Occipital lobe (tissue), 2 donors: ENCODE results near the gene ZDHHC14. TPM values are rescaled to one million over a fixed set of nuclear protein-coding genes. Genes with fewer than 3 reads are reported as not detected.
"Not testable (repeated sequence)": the region's sequence is repeated elsewhere in the genome, so short reads cannot be mapped to it uniquely, and the experiment has no call there.

Experiments
- DNase-seq: peaks from one replicate; lab custom pipeline; 2025; lab: John Stamatoyannopoulos, UW
- total RNA-seq: library from RNA; depleted of rRNA; stranded (reverse); fragments of >200 nt; gene quantifications from one replicate; pipeline ENCODE4 v1.2.3, GENCODE V29; 2014

Gene ZDHHC14
- total RNA-seq, 1 donor from 2014 or later, result 14.3 TPM

DNA sequence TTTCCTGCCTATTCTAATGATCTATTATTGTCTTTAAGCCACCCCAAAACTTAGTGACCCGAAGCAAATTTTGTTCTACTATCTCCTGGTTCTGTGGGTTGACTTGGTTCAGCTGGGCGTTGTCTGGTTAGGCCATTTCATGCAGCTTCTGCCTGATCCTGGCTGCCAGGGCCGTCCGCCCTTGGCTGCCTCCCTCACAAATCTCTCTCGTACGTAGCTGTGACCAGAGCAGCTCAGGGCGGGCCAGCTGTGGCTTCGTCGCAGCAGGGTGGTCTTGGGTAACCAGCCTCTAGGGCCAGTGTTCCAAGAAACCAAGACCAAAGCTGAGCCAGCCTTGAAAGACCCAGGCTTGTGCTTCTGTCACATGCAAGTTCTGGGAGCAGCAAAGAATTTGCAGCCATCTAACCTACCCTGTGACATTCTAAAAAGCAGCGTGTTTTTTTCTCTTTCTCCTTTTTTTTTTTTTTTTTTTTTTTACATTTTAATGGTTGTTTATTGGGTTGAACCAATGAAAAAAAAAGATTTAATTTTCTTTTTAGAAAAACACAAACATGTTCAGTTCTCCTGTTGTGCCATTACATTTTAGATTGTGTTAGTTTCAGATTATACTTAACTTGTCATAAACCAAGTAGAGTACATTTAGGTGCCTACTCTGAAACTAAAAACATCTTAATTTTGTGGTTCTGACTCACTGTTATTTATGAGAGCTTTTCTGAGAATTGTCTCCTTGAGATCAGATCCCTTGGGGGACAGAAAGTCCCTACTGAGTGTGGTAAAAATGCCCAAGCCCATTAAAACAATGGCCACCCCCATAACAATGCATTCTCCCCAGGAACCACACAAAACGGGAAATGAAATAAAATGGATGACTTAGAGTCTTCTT lies 83.9 kb downstream of the ZDHHC14 start:
- no peak for DNase-seq

DNA sequence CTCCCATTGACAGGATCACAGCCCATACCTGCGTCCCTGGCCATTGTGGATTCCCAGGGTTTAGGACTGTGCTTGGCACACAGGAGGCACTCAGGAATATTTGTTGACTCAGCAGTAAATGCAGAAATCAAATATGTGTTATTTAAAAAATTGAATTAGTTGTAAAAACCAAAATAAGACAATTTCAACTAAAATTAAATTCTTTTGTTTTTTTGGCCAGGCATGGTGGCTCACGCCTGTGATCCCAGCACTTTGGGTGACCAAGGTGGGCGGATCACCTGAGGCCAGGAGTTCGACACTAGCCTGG lies 85.3 kb downstream of the ZDHHC14 start:
- no peak for DNase-seq

DNA sequence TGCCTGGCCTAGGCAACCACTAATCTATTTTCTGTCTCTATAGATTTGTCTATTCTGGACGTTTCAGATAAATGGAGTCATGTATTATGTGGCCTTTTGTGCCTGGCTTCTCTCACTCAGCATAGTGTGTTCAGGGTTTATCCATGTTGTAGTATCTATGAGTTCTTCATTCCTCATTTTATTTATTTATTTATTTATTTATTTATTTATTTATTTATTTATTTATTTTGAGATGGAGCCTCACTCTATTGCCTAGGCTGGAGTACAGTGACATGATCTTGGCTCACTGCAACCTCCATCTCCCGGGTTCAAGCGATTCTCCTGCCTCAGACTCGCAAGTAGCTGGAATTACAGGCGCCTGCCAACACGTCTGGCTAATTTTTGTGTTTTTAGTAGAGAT lies 86.3 kb downstream of the ZDHHC14 start:
- not testable (repeated sequence) for DNase-seq

DNA sequence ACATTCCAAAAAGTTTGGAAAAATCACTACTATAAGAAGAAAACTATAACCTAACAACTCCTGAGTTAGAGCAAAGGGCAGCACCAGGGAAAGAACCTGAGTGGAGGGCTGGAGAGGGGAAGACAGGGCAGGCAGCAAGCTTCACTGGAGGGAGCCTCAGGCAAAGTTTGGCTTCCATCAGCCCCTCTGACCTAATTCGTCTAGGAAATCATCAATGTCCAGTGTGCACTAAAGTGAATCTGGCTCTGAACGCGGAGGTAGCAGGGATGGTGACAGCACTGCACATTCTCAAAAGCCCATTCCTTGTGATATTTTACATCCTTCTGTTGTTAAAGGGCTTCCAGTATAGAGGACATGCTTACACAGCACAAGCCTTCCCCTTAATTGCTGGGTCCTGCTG lies 87.1 kb downstream of the ZDHHC14 start:
- DNase-seq, result no peak

DNA sequence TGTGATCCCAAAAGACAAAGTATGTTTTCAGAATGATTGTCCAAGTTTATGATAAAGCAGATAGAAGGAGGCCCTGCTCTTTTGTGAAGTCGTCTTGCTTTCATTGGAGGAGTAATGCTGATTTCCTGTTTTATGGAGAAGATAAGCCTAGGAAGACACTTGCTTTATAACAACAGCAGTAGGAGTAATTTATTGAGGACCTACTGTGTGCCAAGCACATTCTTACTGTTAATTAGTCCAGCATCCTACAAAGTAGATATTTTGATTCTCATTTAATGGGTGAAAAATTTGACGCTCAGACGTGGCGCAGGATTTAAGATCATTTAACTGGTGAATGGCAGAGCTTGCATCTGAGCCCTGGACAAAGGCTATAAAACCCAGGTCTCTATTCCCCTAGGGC lies 87.6 kb downstream of the ZDHHC14 start:
- DNase-seq, result no peak

DNA sequence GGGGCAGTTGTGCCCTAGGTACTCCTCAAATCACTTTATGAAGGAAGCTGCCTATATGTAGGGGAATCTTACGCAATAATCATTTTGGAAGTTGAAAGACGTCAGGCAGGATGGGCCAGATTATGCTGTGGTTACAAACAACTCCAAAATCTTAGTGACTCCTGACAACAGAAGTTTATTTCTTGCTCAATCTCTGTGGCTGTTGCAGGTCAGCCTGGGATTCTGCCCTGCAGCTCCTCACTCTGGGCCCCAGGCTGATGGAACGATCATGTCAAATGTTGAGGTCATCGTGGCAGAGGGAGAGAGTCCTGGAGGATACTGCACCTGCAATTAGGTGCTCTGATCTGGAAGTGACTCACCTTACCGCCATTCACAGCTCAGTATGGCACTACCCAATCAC lies 88.4 kb downstream of the ZDHHC14 start:
- no peak for DNase-seq

DNA sequence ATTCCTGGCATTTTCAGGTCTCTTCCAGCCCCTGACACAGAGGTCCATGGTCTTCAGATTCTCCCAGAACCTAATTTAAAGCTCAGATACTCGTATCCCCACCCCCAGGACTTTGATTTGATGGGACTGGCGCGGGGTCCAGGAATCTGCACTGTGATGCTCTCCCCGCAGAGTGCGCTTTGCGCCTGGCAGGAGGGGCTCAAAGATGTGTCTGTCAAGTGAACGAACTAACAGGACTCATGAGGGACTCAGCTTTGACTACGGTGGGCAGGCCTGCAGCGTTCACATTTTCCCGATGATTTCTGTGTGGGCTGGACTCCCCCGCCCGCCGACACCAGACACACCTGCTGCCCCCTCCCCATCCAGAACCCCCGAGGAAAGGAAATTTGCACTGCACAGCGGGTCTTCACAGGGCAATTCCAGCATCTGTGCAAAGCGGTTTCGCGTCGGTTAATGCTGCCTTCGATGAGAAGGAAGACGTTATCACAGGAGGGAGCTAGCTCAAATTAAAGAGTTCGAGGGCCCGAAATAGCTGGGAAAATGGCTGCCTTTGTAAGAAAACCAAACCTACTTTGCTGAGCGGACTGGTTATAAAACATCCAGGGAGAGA lies 90.2 kb downstream of the ZDHHC14 start:
- DNase-seq, result no peak

DNA sequence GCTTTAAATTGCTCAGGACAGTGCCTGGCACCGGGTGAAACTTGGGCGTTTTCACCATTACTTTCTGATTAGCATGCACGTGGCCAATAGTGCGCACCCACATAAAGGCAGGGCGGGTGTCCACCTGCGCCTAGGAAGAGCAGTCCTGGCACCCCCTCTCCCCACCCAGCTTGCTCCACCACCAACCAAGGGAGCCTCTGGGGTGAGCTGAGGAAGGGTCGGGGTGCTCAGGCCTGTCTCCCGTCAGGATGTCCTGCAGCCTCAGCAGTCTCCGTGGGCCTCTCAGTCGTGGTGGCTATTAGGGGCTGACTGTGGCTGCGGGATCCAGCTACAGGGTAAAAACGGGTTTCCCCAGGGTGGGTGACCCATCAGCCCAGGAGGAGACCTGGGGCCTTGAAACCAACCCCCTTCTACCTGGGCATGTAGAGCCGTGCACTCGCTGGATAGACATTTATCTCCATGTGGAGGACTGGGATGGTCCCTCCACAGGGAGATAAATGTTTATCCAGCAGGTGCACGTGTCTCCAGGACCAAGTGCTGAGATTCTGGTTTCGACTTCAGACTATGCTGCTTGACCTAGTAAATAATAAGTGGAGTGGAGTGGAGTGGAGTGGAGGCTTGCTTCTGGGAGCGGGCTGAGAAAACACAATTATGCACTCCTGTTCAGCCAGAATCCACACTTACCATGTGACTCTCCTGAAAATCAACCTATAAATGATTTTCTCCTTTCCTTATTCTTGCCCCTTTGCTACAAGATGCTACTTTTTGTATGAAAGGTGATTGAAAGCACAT lies 91.1 kb downstream of the ZDHHC14 start:
- no peak for DNase-seq

DNA sequence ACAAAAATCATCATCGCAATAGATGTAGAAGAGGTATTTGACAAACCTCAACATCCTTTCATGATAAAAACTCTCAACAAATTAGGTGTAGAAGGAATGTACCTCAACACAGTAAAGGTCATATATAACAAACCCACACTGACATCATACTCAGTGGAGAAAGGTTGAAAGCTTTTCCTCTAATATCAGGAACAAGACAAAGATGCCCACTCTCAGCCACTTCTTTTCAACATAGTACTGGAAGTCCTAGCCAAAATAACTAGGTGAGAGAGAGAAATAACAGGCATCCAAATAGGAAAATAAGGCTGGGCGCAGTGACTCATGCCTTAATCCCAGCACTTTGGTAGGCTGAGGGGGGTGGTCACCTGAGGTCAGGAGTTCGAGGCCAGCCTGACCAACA lies 95.8 kb downstream of the ZDHHC14 start:
- DNase-seq, result no peak

DNA sequence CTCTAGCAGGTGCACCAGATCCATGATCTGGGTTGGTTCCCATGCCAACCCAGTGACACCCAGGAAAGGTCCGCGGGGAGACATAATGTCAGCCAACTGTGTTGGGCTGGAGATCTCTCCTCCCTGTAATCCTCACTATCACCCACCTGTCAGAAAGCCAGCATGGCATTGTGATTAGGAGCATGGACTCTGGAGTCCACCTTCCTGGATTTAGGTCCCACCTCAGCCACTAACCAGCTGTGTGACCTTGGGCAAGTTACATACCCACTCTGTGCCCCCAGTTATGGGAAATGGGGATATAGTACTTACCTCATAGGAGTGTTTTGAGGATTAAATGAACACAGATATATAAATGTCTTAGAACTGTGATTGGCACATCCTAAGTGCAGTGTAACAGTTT lies 97.9 kb downstream of the ZDHHC14 start:
- no peak for DNase-seq

DNA sequence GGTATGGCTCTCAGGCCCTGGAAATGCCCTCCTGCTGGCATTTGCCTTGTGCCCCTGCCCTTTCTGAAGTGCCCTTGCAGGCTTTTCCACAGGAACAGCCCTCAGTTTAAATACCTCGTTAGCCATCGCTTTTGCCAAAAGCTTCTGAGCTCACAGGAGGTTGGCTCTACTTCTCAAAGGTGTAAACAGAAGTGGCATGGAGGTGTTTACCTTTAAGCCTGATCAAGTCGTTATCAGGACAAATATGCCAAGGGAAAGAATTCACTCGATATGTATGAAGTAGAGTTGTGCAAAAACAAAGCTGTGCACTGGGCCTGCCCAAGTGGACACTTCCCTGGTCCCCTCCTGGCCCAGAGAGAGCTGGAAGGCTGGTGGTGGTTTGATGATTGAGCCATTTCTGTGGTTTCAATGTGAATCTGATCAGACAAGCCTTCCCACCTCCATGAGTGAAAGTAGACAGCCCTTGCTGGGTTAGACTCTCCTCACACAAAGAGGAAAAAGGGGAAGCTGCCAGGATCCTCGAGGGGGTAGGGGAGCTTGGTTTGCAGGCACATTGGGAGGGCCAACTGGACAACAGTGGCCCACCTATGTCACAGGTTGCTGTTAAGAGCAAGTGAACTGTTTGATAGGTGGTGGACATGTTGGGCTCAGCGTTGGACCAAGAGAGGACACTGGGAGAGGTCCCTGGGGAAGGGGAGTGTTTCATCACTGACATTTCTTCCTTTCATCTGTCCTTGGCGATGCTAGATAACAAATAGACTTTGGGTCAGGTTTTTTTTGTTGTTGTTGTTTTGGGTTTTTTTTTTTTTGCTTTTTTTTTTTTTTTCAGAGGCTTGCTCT lies 98.7 kb downstream of the ZDHHC14 start:
- no peak for DNase-seq

DNA sequence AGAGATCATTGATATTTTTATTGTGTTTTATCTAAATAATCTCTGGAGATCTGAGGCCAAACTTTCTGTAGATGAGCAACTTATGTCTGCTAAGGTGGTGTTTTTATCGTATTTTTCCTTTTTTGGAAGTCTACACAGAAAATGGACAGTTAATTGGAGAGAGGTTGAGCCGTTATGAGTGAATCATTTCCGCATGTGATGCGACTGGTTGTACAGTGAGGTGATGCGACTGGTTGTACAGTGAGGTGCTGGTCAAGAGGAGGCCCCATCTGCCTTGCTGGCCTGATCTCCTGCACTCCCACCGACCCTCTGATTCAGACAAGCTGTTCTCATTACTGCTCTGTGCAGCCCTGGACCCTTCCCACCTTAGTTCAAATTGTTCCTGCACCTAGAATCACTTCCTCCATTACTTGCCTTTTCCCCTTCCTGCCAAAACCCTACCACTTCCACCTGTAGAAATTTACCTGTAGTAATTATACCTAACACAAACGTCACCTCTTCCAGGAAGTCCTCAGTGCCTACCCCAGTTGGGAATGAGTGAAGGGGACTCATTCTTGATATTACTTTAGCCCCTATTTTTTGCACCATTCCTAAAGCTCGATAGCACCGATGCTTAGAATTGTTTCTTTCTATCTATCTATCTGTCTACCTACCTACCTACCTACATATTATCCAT lies 100.3 kb downstream of the ZDHHC14 start:
- DNase-seq, result no peak

DNA sequence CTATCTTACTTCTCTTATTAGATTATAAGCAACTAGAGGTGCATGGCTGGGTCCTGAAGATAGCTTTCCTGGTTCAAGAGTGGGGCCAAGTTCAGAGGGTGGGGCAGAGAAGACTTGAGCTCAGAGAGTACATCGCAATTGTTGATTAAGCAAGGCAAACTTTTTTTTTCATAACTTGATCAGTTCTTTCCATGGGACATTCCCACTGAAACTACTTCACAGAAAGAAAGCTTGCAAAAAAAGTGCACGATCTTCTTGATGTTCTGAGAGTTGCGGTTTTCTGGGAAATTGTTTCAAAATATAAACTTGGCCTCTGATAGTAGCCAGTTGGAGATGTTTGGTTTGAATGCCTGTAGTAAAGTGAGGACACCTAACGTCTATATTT lies 100.9 kb downstream of the ZDHHC14 start:
- DNase-seq, result no peak

DNA sequence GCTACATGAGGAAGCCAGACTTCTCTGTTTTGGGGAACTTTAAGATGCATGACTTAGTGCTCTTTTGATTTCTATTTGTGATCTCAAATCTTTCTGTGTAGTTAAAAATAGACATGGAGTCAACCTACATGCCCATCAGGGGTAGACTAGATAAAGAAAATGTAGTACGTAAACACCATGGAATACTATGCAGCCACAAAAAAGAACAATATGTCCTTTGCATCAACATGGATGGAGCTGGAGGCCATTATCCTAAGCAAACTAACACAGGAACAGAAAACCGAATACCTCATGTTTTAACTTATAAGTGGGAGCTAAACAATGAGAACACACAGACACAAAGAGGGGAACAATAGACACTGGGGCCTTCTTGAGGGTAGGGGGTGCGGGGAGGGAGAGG lies 102.8 kb downstream of the ZDHHC14 start:
- DNase-seq, result no peak

DNA sequence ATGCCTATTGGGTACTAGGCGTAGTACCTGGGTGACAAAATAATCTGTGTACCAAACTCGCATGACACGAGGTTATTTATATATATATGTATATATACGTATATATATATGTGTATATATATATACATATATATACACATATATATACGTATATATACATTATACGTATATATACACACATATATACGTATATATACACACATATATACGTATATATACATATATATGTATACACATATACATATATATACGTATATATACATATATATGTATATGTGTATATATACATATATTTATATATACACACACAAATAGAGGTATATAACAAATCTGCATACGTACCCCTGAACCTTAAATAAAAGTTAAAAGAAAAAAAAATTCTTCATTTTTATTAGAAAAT lies 103.2 kb downstream of the ZDHHC14 start:
- DNase-seq, result no peak

DNA sequence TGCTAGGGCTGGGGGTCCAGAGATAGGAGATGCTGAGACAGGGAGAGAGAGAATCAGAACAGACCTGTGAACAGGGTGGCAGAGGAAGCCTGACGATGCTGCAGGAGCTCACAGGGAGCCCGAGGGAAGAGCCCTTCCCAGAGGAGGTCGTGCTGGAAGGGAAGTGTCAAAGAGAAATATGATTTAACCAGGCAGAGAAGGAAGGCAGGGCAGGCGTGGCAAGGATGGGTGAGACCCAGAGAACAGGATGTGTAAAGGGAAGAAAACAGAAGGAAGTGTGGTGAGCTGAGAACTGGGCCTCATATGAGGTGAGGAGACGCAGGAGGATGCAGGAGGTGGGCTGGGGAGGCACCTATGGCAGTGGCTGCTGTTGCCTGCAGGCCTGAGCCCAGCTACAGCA lies 105.6 kb downstream of the ZDHHC14 start:
- DNase-seq, result no peak

DNA sequence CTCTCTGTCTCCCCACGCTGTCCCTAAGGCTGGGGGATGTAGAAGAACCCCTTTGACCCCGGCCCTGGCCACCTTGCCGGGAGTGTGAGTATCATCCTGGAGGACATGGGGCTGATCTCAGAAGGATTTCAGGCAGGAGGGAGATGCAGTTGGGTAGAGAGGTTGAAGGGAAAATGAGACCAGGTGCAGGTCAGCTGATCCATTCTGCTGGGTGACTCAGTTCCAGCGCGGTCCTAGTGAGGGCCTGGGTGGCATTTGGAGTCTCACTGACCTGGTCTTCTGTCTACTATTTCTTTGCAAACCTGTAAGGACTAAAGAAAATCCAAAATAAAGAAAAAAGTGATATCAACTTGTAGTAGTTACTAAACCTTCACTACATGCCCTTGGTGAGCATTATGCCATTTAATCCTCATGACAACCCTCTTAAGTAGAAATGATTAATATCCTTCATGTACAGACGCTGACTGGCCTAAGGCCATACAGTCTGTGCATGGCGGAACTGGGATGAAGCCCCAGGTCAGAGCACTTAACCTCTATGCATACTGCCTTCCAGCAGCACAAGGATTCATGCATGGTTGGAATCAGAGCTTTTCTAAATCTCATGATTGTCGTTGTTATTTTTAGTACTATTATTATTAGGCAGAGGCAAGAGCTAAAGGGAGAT lies 106.3 kb downstream of the ZDHHC14 start:
- no peak for DNase-seq

DNA sequence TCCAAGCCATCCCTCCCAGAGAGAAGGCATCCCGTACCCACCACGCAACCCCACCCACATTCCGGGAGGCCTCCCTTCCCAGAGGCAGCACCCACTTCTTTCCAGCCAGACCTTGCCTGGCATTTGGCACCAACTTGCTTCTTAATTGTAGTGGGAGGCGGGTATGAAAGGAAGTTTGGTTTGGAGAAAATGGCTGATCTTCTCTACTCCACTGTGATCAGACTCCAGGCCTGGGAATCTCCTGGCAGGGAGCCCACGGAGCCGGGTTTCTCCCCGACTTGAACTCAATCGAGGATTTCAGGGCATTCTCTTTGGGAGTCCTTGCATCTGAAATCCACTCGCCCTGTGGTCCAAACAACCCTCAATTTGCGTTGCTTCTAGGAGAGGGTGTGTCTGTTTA lies 107.1 kb downstream of the ZDHHC14 start:
- DNase-seq, result no peak

DNA sequence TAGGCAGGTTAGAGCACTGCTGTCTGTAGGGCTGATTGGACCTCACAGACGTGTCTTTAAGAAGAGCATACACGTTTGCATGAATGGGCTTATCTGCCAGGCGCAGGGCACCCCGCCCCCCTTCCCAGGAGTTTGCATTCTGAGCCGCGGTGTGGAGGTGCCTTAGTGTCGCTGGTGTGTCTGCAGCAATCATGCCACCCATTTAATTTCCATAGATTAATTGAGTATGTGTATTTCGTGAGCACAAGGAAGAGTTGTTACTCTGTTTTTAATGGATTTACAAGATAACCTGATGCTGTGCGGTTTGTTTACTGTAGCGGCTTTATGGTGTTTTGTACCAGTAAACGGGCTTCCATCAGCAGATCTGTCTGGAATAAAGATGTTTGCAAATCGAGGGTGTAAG lies 107.7 kb downstream of the ZDHHC14 start:
- no peak for DNase-seq

DNA sequence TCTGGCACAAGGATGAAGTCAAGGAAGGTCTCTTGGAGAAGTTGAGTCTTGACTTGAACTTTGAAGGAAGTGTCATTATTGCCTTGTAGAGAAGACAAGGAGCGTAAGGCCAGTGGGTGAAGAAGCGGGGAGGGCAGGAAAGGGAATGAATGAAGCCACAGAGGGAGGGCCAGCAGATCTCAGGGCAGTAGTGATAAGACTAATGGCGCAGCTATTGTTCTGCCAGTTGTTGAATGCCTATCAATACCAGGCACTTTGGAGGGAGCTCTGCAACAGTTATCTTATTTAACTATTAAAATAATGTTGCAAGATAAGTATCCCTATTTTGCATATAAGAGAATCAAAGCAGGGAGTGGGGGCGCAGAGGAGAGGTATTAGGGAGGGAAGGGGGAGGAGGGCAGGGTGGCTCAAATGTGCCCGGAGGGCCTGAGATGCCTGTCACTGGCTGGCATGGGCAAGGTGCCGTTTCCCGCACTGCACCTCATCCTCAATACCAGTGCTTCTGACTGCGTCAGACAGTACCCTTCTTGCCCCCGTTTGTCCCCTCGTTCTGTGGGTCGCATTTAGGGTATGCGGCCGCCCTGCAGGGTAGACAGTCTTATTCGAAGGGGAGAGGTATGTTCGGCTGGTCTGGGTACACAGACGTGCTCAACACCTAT lies 109.8 kb downstream of the ZDHHC14 start:
- DNase-seq, result no peak
